Fibroblast of skin of back (primary cell): ENCODE data around the gene TMEM164.

Experiments
- DNase-seq: peaks from one replicate; pipeline ENCODE4 v3.0.0-alpha.2; 2013

The TMEM164 gene

DNA sequence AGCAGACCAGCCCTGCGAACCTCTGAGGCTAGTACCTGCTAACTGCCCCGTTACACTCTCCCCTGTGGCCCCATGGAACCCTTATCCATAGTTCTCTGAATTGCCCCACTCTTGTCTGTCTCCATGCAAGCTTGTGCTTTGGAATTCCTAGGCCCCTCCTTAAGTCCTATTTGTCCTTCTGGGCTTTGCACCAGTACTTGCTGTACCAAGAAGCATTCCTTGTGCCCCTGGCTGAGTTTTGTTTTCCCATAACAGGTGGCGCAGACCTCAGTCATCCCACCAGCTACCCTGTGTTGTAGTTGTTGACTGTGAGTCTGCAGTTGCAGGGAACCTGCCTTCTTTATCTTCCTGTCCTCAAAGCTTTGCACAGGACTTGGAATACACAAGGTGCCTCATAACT is 167.1 kb downstream of the TMEM164 start:
- DNase-seq, result no peak

DNA sequence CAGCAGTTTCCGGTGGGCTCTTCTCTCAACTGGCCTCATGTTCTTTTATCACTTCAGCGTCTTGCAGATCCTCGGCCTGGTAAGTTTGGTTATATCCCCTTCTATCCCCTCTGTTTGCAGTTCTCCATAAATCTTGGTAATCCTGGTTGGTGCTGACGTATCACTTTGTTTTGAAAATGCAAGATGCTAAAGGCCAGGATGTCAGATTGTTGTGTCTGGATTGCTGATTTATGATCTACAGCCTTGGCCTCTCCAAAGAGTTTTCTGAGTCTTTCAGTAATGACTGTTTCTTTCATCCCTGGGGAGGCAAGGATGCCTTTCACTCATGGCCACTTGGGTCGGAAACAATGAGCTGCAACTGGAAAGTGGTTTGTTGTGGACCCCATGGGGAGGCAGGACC is 168.5 kb downstream of the TMEM164 start:
- no peak for DNase-seq

DNA sequence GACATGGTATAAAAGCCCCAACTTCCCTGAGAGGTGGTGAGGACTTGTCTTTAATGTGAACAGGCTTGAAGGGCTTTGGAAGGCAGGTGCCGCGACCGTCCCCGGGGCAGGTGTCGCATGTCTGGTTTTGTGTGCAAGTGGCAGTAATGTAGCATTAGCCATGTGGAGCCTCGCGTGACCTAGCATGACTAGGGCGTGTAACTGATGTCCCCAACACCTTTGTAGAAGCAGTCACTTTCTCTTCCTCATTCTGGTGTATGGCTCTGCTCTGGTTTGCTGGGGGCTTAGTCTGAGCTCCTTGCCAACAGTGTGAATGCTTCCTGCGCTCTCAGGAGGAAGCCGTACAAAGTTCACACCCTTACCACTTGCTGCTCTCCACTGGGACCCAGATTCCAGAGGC is 169.3 kb downstream of the TMEM164 start:
- no peak for DNase-seq

DNA sequence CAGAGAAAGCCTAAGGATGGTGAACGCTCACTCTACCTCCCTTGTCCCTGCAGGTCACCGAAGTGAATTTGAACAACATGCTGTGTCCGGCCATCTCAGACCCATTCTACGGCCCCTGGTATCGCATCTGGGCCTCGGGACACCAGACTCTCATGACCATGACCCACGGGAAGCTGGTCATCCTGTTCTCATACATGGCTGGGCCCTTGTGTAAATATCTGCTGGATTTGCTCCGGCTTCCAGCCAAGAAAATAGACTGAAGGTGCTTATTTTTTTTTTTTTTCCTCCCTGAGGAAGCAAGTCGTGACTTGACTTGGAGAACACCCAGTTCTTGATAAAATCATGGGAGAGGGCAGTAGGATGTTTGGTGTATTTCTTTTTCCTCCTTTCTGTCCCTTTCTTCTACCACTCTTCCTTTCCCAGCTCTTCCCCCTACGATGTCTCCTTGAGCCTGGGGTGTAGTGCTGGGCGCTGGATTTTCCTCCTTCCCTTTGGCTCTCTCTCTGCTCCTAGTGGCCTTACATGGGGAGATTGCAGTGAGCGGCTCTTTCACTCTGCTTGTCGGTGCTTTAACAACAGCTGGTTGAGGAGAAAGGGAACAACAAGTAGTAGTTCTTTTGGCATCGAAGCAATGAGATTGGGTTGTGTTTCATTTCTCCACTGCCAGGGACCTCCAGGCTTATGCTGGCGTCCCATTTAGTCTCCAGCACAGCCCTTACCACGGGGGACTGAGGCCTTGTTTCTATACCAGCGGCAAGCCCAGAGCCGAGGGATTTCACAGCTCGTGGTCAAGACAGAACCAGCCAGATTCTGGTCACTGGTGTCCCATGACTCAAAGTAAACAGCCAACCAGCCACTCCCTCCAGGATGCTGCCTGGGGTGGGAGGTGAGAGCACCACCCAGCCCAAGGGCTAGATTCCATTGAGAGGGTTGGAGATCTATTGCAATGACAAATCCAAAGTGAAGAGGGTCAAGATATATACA is 170.6 kb downstream of the TMEM164 start:
- peak; percentile 53 for DNase-seq

DNA sequence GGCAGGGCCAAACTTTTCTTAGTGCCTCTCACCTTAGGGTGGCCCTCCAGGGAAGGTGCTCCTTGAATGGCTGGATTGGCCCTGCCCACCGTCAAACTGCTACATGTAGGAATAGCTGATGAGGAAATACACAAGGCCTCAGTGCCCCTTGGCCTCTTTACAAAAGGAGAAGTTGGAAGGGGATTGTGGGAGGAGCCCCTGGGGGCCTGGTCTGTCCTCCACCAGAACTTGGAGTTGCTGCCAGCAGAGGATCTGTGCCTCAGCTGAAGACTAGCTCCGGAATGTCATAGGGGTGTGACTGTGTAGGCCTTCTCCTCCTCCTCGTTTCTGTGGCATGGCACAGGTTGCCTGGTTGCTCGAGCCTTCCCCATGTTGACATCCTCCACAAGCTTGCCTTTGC is 172.2 kb downstream of the TMEM164 start:
- DNase-seq, result no peak

DNA sequence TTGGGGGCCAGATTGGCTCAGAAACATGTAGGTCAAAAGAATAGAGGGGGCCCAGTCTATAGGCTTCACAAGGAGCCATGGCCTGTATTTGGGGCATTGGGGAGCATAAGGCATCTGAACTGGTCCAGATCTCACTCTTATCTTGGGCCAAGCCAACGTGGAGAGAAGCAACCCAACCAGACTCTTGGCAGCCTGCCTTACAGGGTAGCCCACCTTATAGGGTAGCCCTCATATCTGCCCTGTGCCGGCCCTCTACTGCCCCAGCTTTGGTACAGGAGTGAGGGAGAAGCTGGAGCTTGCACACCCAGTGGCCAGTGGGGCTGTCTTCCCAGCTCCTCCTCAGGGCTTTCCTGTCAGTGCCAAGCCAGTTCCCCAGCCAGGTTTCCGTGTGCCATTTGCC is 172.8 kb downstream of the TMEM164 start:
- DNase-seq, result no peak

DNA sequence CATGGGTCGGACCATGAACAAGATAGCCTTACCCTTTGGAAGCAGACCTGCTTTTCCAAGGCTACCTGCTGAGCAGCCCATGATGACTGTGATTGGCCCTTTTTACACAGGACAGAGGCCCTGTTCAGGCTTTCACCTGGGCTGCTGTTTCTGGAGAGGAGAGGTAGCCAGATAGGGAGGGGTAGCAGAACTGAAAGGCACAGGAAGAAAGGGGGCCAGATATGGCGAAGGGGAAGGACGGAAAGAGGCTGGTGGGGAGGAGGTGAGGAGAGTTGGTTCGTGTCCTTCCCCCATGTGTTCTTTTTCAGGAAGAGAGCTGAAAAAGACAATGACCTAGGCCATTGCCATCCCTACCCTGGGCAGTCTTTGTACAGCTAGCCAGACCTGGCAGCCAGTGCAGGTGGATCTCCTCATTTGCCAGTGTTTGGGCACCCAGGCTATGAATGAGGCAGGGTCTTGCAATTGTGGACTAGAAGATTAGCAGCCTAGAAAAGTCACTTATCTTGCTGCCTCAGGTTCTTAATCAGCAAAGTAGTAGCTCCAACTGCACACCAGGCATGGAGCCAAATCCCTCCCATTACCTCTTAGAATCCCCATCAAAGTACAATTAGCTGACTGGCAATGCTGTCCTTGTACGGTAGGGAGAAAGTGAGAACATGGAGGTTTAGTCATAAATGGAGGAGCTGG is 175.4 kb downstream of the TMEM164 start:
- no peak for DNase-seq

DNA sequence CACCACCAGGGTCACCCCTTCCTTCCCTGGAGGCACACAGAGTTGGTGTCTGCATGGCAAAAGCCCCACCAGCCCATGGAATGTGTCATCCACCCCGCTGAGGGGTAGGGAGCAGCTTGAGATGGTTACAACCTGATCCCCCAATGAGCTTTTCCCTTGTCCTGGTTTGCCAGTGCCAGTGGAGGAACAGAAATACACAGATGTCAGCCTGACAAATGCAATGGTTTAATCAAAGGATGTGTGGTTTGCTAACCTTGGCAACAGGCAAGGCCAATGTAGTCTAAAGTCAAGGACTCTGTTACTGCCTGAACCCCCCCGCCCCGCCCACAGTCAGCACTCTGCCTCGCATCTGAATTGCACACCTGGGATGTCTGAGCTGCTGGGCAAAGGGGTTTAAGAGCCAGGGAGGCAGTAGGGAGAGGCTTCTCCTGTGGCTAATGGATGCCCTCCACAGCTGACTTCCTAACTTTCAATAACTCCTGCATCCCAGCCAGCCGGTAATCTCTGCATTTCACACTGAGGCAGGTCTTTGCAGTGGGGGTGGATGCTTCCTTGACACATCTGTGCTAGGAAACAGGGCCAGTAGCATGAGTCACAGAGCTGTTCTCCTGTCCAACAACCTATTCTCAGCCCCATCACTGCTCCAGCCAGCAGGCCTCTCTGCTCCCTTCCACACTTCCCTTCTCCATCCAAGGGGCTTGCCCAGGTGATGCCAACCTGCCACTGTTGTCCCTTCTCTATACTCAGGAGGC is 177.4 kb downstream of the TMEM164 start:
- DNase-seq, result peak; percentile 69

DNA sequence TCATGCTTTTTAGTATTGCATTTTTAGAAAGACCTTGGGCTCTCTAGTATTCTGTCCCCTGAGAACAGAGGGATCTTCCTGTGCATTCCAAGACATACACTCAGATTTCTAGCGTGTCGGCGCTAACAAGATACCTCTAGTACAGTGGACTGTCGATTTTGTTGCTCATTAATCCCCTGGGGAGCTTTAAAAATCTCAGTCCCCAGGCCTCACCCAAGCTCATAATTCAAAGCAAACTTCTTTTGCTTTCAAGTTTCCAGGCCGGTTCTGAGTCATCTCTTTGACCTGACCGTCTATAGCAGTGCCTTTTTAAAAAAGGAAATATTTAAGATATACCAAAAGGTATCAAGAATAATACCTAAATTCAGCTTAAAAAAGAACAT is 178.0 kb downstream of the TMEM164 start:
- DNase-seq, result peak; percentile 88

GRCh38 chrX:110181459-110182137 is 178.7 kb downstream of the TMEM164 start:
- no peak for DNase-seq

DNA sequence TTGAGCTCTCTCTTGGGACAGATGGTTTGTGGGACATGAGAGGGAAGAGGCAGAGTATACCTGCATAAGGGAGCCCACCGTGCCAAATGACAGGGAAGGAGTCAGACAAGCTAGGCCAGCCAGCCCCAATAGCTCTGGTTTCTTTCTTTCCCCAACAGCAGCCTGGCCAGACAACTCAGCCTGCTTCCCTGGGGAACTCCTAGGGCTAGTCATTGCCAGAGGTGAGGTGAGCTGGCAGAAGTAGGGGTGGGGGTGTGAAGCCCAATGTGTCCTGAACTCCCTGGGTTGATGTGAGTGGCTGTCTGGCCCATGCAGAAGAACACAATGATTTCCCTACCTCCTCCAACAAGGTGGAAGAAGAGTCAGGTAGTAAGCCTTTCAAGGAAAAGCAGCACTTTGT is 179.4 kb downstream of the TMEM164 start:
- DNase-seq, result peak; percentile 30

GRCh38 chrX:110182865-110183264 is 180.0 kb downstream of the TMEM164 start:
- DNase-seq, result no peak

- DNase-seq, result no peak
Observed at GRCh38 chrX:110183314-110183713, 180.4 kb downstream of the TMEM164 start.

GRCh38 chrX:110188701-110189558 is 186.0 kb downstream of the TMEM164 start:
- DNase-seq, result peak; percentile 13

DNA sequence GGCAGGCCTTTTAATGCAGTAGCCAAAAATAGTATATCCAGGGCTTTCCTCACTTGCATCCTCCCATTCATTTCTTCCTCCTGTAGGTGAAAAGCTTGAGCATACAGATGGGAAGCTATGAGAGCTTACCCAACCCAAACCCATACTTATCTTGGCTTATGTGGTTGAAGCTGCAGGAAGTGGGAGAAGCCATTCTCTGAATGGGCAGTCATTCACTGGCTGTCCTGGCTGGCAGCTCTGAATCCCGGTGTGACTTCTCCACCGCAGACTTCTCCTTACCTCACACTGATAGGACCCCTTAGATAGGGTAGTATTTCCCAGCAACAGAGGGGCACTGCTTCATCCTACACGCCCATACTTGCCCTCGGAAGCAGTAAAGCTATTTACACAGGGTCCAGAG is 189.6 kb downstream of the TMEM164 start:
- no peak for DNase-seq

GRCh38 chrX:110194977-110195376 is 192.1 kb downstream of the TMEM164 start:
- DNase-seq, result no peak

DNA sequence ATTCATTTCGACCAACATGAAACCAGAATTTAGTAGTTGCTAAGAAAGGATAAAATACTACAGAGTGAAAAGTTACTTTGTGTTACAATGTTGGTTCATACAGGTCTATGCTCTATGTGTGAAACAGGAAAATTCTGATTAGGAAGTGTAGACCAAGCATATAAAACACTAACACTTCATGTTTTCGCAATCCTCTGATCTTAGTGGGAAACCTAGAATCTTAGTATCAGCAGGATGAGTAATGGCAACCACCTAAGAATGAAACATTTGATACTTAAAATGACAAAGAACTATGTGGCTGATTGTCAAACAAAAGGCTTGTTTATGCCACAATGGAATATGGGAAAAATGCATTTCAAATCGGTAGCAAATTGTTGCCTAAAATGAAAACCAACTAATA is 198.9 kb downstream of the TMEM164 start:
- no peak for DNase-seq

GRCh38 chrX:110204986-110205385 is 202.1 kb downstream of the TMEM164 start:
- DNase-seq, result peak; percentile 66

- DNase-seq, result no peak
Observed at GRCh38 chrX:110208092-110208491, 205.2 kb downstream of the TMEM164 start.

GRCh38 chrX:110210417-110211139 is 207.7 kb downstream of the TMEM164 start:
- DNase-seq, result peak; percentile 89

- no peak for DNase-seq
Observed at GRCh38 chrX:110211340-110211739, 208.4 kb downstream of the TMEM164 start.
